CD4-positive, alpha-beta T cell treated with Interleukin-15 for 4 hours (primary cell): ENCODE results near the gene CD99L2.
A peak's percentile ranks its signal among the peaks of the same experiment; 100 is the strongest.

Experiments
- DNase-seq: peaks from one replicate; pipeline ENCODE4 v3.0.0-alpha.2; 2020; ENCODE audit warnings: low spot score

CD99L2 gene

DNA sequence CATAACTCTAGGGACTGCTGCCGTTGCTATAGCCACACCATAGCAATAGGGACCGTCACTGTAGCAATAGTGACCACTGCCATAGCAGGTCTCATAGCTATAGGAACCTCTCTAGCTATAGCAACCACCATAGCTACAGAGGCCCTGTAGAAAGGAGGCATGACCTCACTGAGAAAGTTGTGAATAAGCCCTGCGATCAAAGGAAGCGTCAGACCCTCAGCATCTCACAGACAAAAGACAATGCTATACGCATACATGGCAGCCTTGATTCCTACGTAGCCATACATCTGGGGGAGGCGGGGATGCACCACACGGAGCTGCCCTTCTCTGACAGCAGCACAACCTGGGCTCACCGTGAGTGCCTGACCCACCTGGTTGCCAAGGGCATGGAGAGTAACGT lies 116.8 kb downstream of the CD99L2 start:
- no peak for DNase-seq

DNA sequence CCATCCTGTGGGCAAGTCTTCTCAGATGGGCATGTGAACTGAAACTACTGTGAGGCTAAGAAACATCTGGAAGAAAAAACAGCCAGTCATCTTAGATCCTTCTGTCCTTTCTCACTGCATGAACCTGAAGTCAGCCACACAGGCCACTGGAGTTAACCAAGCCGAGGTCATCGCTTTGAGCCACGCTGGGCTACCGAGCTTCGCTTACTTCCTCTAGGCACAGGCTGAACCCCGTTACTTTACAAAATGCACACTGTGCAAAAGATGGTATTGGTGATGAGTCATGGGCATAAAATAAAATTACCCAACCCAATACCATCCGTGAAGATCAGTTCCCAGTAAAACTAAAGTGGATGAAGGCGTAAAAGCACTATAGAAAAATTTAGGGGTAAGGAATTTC lies 119.1 kb downstream of the CD99L2 start:
- no peak for DNase-seq

DNA sequence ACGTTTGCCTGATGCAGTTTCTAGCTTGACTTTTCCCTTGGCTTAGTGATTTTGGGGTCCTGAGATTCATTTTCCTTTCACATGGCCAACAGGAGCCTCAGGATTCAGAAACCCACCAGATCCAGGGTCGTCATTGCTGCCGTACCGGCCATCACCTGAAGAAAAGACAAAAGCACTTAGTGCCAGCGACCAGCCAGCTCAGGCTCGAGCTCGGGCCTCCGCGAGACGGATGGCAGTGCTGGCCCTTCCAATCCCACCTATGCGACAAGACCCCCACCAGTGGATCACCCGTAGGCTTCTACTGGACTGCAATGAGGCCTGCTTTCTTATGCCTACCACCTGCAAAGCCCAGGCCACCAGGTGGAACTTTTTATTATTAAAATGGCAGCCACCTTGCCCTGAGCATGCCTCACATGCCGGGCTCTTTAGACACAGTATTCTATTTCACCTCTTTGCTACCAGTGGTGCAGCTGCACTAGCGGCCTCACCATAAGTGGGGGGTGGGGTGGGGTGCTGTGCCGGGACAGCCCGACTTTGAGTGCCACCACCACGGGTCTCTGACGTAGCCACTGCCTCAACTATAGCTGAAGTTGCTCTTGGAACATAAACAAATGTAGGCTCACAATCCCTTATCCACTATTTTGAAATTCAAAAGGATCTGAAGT lies 121.0 kb downstream of the CD99L2 start:
- no peak for DNase-seq

DNA sequence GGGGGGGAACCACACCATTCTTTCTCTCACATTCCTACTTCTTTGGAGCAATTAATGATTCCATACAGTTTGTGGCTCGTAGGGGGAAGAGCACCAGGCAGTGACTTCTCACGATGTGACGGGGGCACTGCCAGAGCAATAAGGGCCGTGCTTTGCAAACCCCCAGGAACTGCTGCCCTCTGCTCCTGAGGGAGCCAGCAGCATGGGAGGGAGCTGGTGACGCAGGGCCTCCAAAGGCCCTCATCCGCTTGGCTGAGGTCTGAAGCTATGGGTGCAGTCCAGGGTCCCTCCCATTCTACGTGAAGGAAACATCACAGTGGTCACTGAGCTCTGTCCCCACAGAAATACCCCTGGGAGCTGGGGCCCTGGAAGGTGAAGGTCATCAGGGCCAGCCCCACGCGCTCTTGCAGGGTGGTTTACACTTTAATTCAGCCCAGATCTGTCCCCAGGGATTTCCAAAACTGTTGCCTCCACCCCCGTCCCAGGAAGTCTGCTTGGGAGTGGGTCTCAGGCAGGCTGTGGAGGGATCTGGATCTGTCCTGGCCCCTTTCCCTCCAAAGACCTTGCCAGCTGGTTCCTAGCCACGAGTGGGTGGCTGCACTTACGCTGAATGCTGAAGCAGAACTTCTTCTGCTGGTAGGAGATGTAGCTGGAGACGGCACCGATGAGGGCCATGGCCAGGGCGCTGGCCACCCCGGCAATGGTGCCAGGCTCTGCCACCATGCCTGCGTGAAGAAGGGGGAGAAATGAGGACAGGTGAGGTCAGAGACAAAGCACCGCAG lies 122.7 kb downstream of the CD99L2 start:
- DNase-seq, result no peak

DNA sequence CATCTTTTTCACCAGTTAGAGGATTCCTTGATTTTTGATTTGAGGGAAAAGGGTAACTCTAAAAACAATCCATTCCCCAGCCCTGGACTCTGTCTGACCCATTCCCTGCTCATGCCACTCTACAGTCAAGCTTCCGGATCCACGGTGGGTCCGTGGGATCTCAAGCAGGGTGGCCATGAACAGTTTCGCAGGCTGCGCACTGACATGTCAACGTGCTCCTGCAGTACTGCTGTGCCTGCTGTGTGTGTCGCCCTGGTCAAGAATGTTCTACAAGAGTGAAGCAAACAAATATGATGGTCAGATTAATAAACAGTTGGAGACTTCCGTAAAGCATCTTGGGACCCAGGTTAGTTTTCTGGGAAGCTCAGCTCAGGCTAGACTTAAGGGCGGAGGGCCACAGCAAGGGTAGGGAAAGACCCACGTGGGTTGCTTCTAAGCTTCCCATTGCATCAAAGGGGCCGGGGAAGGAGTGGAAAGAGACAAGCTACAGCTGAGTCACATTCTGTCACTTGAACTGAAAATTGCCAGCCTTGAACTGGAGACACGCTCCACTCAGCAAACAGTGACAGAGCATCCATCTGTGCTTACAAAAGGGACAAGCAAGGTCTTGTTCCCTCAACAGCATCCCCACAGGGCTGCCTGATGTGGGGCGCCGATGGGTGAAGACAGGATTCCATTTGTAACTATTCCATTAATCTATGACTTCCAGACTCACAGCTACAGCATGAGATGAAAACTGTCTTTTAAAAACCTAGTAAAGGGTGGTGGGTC lies 123.5 kb downstream of the CD99L2 start:
- no peak for DNase-seq

DNA sequence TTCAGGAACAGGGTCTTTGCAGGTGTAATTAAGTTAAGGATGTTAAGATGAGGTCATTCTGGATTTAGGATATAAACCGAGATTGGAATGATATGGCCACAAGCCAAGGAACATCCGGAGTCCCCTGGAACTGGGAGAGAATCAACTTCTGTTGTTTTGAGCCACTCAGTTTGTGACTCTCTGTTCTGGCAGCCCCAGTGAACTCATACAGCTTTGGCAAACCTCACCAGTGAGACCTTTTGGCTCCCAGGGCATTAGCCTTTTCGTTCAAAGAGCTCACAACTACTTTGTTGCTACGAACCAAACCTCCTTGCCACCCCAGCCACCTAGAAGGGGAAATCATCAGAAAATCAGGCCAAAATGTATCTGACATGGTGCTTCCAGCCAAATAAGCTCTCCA lies 124.8 kb downstream of the CD99L2 start:
- no peak for DNase-seq

DNA sequence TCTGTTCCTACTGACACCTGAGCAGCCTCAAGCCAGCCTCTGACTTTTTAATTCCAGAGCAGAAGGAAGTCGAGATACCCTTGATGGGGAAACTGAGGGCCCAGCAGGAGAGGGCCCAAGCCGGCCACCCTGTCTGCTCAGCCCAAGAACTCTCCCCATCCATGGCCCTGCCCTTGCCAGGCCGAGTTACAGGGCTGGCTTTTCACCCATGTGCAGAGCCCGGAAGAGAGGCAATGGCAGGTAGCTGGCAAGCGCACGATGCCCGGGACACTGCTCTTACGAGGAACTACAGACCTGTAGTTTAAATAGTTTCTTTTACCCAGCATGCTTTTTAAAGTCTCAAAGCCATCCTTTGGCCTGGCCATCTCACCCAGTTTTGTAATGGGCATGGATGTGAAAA lies 125.4 kb downstream of the CD99L2 start:
- no peak for DNase-seq

DNA sequence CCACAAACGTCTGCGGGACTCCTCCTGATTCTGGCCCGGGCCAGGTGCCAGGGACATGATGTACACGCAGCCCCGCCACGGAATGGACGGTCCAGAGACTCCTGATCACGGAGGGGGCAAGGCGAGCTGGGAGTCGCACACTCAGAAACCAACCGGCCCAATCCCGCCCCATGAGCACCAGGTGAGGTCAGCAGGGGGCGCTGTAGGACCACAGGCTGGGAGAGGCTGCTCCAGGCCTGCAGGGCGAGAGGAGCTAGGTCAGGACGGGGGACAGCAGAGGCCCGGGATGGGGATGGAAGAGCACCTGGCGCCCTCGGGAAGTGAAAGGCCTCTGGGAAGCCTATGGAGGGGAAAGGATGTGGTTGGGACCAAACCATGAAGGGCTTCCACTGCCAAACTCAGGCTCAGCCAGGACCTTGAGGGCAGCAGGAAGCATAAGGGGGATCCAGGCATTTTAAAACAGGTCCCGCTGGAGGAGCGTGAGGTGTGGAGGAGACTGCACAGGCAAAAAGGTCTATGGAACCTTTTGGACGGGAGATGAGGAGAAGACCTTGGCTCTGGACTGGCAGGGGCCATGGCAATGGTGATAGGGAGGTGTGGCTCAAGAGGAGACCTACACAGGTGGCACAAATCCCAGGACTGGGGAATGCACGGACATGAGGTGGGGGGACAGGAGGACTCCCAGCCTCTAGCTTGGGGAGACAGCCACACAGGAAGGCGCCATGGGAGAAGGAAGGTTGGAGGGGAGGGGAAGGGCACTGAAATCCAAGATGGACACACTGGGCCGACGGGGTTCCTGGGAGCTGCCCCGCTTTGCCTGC lies 126.1 kb downstream of the CD99L2 start:
- DNase-seq, result peak; percentile 66

DNA sequence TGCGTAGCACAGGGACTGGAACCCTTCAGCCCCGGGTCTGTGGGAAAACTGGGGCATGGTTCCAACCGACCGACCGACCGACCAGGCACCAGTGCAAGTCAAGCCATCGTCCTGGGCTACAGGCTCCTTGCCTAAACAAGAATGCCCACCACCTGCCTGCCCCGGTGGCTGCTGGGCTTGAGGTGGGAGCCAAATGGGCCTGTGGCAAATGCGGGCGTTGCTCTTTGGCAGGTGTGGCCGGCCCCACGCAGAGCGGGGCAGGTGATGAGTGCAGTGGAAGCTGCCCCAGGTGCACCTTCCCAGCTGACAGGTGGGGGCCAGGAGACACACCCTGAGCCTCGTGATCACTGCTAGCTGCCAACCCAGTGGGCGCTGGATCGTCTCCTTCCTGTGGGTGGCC lies 127.4 kb downstream of the CD99L2 start:
- no peak for DNase-seq

DNA sequence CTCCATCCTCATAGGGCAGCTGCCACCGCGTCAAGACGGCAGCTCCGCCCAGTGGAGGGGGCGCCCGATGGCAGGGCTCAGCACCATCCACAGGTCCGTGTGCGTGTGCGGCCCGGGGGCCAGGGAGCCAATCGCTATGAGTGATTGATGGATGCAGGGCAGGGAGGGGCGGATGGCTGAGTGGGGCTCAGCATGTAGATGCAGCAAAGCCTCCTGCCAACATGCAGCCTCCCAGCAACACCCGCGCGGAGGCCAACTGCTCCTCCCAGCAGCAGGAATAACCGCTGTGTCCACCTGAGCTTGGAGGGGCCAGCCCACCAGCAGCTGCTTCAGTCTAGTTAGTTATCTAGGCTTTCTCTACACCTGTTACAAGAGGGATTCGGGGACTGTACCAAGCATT lies 127.8 kb downstream of the CD99L2 start:
- DNase-seq, result no peak

DNA sequence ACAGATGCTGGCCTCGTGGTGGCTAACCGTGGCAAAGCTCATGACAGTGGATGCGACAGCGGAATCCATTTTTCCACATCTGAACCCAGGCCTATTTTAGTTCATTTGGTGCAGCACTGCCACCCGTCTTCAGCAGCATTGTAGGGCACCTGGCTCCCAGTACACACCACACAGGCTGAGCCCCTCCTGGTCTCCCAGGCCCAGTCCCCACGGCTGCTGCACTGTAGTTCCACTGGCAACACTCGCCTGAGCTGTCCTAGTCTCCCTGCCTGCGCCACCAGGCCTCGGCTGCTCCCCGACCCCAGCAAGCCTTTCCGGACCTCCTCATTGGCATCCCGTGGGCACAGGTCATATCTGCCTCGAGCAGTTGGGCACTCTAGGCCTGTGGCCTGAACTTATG lies 129.1 kb downstream of the CD99L2 start:
- DNase-seq, result no peak

DNA sequence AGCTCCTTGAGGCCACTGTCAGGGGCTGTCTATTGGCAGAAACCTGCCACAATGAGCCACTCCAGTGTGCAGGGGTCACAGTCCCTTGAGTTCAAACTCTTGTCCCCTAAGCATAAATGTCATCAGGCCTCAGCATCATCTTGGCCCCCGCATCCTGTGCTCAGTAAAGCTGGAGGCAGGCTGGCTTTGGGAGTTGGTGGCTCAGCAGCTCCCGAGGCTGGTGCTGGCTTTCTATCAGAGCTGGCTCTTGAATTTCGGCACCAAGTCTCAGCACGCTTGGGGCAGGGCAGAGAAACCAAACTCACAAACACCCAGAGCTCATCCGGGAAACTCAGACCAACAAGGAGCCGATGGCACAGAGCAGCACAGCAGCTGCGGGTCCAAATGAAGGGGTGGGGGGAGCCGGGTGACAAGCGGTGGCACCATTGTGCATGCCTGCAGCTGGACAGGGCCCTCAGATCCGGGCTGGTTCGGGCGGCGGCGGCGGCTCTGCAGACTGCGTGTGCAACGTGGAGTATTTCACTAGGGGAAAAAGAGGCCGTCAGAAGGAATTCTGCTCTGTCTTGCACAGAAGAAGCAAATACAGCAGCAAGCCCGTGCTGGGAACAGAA lies 129.8 kb downstream of the CD99L2 start:
- DNase-seq, result no peak

DNA sequence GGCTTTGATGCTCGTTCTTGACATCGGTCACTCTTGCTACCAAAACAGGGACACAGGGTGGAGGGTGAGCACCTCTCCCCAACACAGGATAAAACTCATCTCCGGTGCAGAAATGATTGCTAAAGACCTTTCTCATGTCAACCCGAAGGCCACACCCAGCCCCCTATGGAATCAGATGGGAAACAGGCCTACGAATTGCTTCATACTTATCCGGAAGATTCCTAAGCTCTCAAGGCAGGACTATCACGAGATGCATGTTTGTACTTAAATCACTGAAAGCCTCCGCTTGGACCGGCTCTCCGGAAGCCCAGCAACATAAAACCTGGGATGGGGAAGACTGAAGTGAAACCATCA lies 130.4 kb downstream of the CD99L2 start:
- no peak for DNase-seq

DNA sequence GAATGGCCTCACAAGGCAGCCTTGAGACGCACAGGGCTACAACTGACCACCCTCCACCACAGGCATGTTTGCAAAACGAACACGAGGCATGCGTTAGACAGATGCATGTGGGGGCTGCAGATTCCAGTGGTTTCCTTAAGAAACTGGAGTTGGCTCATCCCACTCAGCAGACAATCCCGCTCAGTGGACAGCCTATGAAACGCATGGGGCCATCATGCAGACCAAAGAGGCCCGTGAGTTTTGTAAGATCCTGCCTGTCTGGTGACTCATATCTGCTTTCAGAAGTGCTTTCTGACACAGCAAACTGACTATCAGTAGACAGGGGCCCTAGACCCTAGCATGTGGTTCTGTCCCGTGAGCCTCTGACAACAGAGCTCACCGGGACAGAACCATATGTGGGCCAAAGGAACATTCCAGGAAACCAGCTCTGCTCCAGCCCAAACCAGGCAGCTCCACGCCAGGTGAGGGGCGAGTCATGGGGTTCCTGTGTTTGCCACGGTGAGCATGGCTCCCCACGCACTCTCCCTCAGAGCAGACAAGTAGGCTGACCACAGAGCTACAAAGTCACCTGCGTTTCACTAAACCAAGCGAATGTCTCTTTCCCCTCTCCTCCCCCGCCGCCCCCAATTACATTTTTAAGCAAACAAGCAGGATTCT lies 130.9 kb downstream of the CD99L2 start:
- peak; percentile 0 for DNase-seq

DNA sequence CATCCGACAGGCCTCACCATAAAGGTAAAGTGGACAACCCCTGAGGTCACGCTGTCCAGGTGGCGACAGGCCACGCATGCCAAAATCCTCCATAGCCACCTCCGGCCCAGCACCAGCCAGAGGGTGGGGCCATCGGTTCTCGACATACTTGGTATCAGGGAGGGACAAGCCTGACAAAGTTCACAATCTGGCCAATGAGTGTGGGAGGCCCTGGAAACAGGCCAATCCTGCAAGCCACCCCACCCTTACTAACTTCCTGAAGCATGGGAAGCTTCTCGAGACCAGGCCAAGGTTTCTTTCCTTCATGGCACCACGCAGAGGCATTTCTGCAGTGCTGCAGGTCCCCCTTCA lies 131.4 kb downstream of the CD99L2 start:
- DNase-seq, result no peak

DNA sequence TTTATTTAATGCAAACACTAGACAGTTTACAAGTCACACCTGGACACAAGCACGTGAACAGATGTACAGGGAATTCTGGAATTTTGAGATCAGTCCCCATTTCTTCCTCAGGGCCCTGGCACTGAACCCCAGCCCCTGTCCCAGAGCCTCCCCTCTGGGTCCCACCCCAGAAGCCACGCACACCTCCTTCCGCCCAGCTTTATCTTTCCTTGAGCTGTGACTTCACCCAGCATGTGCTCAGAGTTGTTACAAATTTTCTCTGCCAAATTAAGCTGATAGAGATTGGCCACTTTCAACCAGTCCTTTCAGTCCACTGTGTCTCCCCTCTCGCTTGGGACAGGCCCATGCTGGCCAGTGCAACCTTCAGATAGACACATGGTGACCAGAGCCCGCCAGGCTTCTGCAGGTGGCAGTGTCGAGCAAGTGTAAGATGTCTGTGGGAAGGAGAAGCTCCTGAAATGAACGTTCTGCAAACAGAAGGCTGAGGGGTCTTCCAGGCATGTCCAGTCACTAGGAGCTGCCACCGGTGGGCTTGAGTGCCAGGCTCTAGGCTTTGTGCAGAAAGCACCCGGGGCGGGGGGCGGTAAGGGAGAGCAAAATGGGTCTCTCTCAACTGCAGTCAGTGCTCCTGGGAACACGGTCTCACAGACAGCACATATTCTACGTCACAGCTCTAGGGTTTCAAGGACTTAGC lies 132.0 kb downstream of the CD99L2 start:
- no peak for DNase-seq

DNA sequence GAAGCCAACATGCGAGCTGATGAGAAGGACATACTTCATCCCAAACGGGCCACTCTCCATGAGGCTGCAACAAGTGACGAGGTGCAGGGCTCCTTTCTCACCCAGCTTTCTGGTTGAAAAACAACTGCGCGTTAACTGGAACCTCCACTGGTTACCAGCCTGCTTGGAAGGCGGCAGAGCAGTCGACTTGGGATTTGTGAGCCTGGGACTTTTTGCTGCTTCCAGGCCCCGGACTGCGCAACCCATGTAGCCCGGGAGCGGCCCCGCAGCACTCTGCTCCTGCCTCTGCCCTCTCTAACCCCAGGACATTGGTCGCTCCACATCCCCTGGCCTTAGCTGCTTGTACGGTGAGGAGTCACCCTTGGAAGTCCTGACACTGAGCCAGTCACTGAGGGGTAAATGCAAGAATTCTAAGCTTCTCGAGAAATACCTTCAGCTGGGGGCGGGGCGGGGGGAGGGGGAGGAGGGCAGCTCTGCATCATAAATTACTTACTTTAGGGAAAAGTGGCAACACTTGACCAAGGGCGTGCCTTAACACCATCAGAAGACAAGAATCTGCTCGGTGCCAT lies 132.6 kb downstream of the CD99L2 start:
- DNase-seq, result no peak

DNA sequence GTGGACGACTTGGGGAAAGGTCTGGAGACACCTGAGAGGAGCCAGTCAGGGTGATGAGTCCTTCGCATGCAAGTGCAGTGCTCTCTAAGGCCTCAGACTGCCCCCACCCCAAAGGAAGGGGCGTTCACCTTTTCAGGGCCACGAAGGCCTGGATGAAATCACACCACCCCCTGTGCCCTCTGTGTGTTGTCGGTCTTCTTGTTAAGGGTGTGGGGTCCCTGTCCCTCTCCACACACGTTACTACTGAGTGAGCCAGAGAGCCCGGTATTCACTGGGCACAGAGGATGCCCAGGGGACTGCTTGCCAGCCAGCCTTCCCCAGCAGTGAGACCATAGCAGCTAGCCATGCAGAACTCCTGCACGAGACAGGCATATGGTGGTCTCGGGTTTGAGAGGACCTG lies 133.2 kb downstream of the CD99L2 start:
- DNase-seq, result no peak

DNA sequence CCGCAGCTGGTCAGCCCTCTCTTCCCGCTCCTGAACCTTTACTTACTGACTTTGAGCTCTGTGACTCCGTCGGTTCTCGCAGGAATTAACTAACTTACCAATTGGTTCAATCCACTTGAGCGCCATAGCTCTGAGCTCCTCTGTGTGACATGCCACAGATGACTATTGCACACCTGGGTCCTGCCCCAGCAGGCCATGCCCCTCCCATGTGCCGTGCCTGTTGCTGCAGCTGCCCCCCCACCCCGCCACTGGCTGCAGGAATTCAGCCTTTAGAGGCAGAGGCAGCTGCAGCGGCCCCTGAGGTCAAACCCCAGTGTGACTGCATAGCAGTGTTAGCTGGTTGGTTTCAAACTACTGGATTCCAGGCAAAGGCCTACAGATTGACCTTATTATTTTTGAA lies 134.7 kb downstream of the CD99L2 start:
- no peak for DNase-seq

DNA sequence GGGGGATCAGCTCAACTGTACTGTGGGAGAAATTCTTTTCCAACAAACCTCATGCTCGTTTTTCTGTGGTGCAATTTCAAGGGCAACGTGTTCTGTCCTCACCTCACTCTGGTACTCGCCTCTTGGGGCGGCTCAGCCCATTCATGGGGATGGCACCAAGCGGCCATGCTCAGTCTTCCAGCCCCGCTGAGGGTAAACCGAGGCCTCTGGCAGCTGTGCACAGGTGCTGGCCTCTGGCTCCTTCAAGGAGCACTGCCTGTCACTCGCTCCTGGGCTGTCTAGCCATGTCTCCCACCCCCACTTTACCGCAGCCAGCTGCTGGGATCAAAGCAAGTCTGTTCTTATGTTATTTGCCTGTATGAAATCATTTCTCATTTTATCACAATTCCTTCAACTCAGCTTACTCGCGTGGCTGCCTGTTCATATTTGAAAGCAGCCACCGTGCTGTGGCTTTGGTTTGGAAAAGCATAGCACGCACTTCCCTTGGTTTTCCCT lies 135.1 kb downstream of the CD99L2 start:
- no peak for DNase-seq
